SU-DHL-6 (cell line): ENCODE measurements around the gene TIMM8B.

Experiments
- H2AFZ ChIP-seq: fragments of 200-600 bp; sonication (generic); 2 replicates; pipeline ENCODE4 v1.6.1; 2014; ENCODE audit warnings: low read depth, mild to moderate bottlenecking, moderate library complexity, mixed read lengths, antibody characterized with exemption, low read length; ENCODE audit not compliant: severe bottlenecking
- H3F3A ChIP-seq: fragments of 200-600 bp; shearing (Covaris generic); 2 replicates; pipeline ENCODE4 v1.6.0; 2016; ENCODE audit warnings: antibody characterized with exemption, mild to moderate bottlenecking; ENCODE audit not compliant: insufficient read depth
- H3K27ac ChIP-seq: fragments of 200-600 bp; sonication (generic); 2 replicates; pipeline ENCODE4 v1.5.1; 2016; ENCODE audit warnings: low read depth, mild to moderate bottlenecking, low read length, moderate library complexity, mixed read lengths
- H3K27me3 ChIP-seq: fragments of 200-600 bp; sonication (generic), shearing (Covaris generic); 2 replicates; pipeline ENCODE4 v1.6.0; 2014; ENCODE audit warnings: mild to moderate bottlenecking, low read length
- H3K36me3 ChIP-seq: fragments of 200-600 bp; sonication (generic); 2 replicates; pipeline ENCODE4 v1.6.1; 2014; ENCODE audit warnings: mild to moderate bottlenecking, low read length, mixed read lengths
- H3K4me2 ChIP-seq: fragments of 300-600, 200-600 bp; shearing (Covaris generic), sonication (generic); 2 replicates; pipeline ENCODE4 v1.6.0; 2014; ENCODE audit warnings: low read length, low read depth, mild to moderate bottlenecking; ENCODE audit not compliant: poor library complexity, severe bottlenecking
- H3K4me3 ChIP-seq: fragments of 200-600 bp; sonication (generic); 2 replicates; pipeline ENCODE4 v1.5.1; 2014; ENCODE audit warnings: antibody characterized with exemption, low read length, mild to moderate bottlenecking, mixed read lengths; ENCODE audit not compliant: insufficient read depth, poor library complexity, severe bottlenecking
- H3K79me2 ChIP-seq: fragments of 200-600 bp; sonication (generic); 2 replicates; pipeline ENCODE4 v1.6.1; 2014; ENCODE audit warnings: mild to moderate bottlenecking, low read length, moderate library complexity; ENCODE audit not compliant: insufficient read depth
- H3K9ac ChIP-seq: fragments of 200-600 bp; sonication (generic); 2 replicates; pipeline ENCODE4 v1.7.0; 2014; ENCODE audit warnings: mild to moderate bottlenecking, low read length
- H3K9me2 ChIP-seq: fragments of 200-600 bp; sonication (generic); replicated peaks from 2 replicates; pipeline ENCODE4 v1.6.1; 2014; ENCODE audit warnings: low read length; ENCODE audit not compliant: insufficient read depth
- H3K9me3 ChIP-seq: fragments of 200-600 bp; sonication (generic); 2 replicates; pipeline ENCODE4 v1.6.1; 2014; ENCODE audit warnings: low read length, mixed read lengths; ENCODE audit not compliant: insufficient read depth
- H4K20me1 ChIP-seq: fragments of 200-600 bp; sonication (generic); 2 replicates; pipeline ENCODE4 v1.6.1; 2014; ENCODE audit warnings: low read depth, mild to moderate bottlenecking, antibody characterized with exemption, low read length, moderate library complexity, mixed read lengths
- EZH2phosphoT487 ChIP-seq: fragments of 200-600 bp; sonication (generic), shearing (Covaris generic); conservative IDR thresholded peaks from 2 replicates; pipeline ENCODE4 v1.6.1; 2018; ENCODE audit warnings: mild to moderate bottlenecking, antibody characterized with exemption, low read length, moderate library complexity, mixed read lengths
- TF ChIP-seq, protein P1 (sequence below): fragments of 200-600 bp; sonication (generic); IDR thresholded peaks from one replicate; pipeline ENCODE4 v1.5.1; 2017; ENCODE audit warnings: antibody characterized with exemption, mild to moderate bottlenecking, low read length, moderate library complexity; ENCODE audit not compliant: insufficient read depth, poor library complexity, severe bottlenecking

Gene TIMM8B

GRCh38 chr11:112103446-112103845 is 16.9 kb upstream of the TIMM8B start:
- Histone ChIP-seq H3K9ac (no peak overlapping the region), H3F3A (no peaks in the 10 kb centered on the region), H3K9me2 (no peaks in the 10 kb centered on the region), H3K27me3 (no peaks in the 10 kb centered on the region), H2AFZ (no peak overlapping the region), H4K20me1 (no peaks in the 10 kb centered on the region), H3K4me3 (no peak overlapping the region), H3K36me3 (no peaks in the 10 kb centered on the region), H3K27ac (no peak overlapping the region), H3K4me2 (no peak overlapping the region), H3K9me3 (no peaks in the 10 kb centered on the region), H3K79me2 (no peaks in the 10 kb centered on the region)
- no peak for TF ChIP-seq EZH2phosphoT487
- TF ChIP-seq, protein P1, sequence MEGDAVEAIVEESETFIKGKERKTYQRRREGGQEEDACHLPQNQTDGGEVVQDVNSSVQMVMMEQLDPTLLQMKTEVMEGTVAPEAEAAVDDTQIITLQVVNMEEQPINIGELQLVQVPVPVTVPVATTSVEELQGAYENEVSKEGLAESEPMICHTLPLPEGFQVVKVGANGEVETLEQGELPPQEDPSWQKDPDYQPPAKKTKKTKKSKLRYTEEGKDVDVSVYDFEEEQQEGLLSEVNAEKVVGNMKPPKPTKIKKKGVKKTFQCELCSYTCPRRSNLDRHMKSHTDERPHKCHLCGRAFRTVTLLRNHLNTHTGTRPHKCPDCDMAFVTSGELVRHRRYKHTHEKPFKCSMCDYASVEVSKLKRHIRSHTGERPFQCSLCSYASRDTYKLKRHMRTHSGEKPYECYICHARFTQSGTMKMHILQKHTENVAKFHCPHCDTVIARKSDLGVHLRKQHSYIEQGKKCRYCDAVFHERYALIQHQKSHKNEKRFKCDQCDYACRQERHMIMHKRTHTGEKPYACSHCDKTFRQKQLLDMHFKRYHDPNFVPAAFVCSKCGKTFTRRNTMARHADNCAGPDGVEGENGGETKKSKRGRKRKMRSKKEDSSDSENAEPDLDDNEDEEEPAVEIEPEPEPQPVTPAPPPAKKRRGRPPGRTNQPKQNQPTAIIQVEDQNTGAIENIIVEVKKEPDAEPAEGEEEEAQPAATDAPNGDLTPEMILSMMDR: no peak

GRCh38 chr11:112100462-112100861 is 13.9 kb upstream of the TIMM8B start:
- Histone ChIP-seq H3K4me3 (no peak overlapping the region), H3K4me2 (no peak overlapping the region), H3K27ac (no peak overlapping the region), H3K27me3 (no peaks in the 10 kb centered on the region), H3K36me3 (no peaks in the 10 kb centered on the region), H3K9me3 (no peaks in the 10 kb centered on the region), H3K9me2 (no peaks in the 10 kb centered on the region), H2AFZ (no peak overlapping the region), H3K9ac (no peak overlapping the region), H3F3A (no peaks in the 10 kb centered on the region), H3K79me2 (no peaks in the 10 kb centered on the region), H4K20me1 (no peaks in the 10 kb centered on the region)
- TF ChIP-seq EZH2phosphoT487: no peak
- TF ChIP-seq, protein P1: no peak

GRCh38 chr11:112097734-112098528 is 11.4 kb upstream of the TIMM8B start:
- H3K36me3 ChIP-seq: peaks cover 7% of the 10 kb centered on the region; the same call in 1 of the 2 replicates
- no peak for TF ChIP-seq EZH2phosphoT487
- TF ChIP-seq, protein P1: no peak
- H2AFZ ChIP-seq: no peak overlapping the region
- H3K27me3 ChIP-seq: no peaks in the 10 kb centered on the region
- no peak overlapping the region for H3K27ac ChIP-seq
- H3K4me3 ChIP-seq: no peak overlapping the region
- no peaks in the 10 kb centered on the region for H4K20me1 ChIP-seq
- no peak overlapping the region for H3K4me2 ChIP-seq
- H3K79me2 ChIP-seq: no peaks in the 10 kb centered on the region
- no peak overlapping the region for H3K9ac ChIP-seq
- H3K9me2 ChIP-seq: no peaks in the 10 kb centered on the region
- H3K9me3 ChIP-seq: no peaks in the 10 kb centered on the region
- H3F3A ChIP-seq: no peaks in the 10 kb centered on the region
